CD14-positive monocyte (primary cell): Measurements from ENCODE around the gene PPARG. TPM values are rescaled to one million over a fixed set of nuclear protein-coding genes. Genes with fewer than 3 reads are reported as not detected.

Experiments used
- DNase-seq, 3 donors: peaks; one replicate each; pipeline ENCODE4 v3.0.0-alpha.2; 2011 to 2022
- H2AFZ ChIP-seq: 2 replicates; pipeline ENCODE4 v1.6.0; 2012; ENCODE audit warnings: mild to moderate bottlenecking, low read depth, low read length, inconsistent platforms; ENCODE audit not compliant: insufficient read depth, poor library complexity, severe bottlenecking
- H3K27ac ChIP-seq, 2 donors: 1 replicate in 1 of 2; 2 replicates in 1 of 2; pipeline ENCODE4 v1.5.1; 2012 to 2013; ENCODE audit warnings: low read length in 2 of 2, control low read depth in 1 of 2, inconsistent platforms in 1 of 2, low read depth in 1 of 2, mild to moderate bottlenecking in 1 of 2
- H3K27me3 ChIP-seq, 2 donors: one replicate each; pipeline versions ENCODE4 v1.6.0 to v1.6.1; 2011 to 2013; ENCODE audit warnings: low read length in 2 of 2; ENCODE audit not compliant: control insufficient read depth in 2 of 2, insufficient read depth in 2 of 2
- H3K36me3 ChIP-seq, 2 donors: replicated peaks in 1 of 2; 1 replicate in 1 of 2; 2 replicates in 1 of 2; pipeline versions ENCODE4 v1.5.1 to v1.6.1; 2012 to 2013; ENCODE audit warnings: low read length in 2 of 2, control low read depth in 1 of 2, inconsistent platforms in 1 of 2, mild to moderate bottlenecking in 1 of 2; ENCODE audit not compliant: insufficient read depth in 2 of 2, control insufficient read depth in 1 of 2
- H3K4me1 ChIP-seq, 2 donors: 1 replicate in 1 of 2; 2 replicates in 1 of 2; pipeline versions ENCODE4 v1.5.1 to v1.6.1; 2012 to 2013; ENCODE audit warnings: low read length in 2 of 2, control low read depth in 1 of 2, inconsistent platforms in 1 of 2, mild to moderate bottlenecking in 1 of 2, moderate library complexity in 1 of 2; ENCODE audit not compliant: insufficient read depth in 2 of 2, control insufficient read depth in 1 of 2
- H3K4me2 ChIP-seq: replicated peaks from 2 replicates; pipeline ENCODE3; 2012; ENCODE audit warnings: low read length, moderate library complexity, mild to moderate bottlenecking; ENCODE audit not compliant: poor library complexity, severe bottlenecking; ENCODE audit errors: extremely low read depth
- H3K4me3 ChIP-seq, 3 experiments: fragments of 200-600 bp in 1 of 3; sonication (generic) in 1 of 3; replicated peaks in 1 of 3; 1 replicate in 2 of 3; 2 replicates in 1 of 3; pipeline ENCODE4 v1.5.1; 2011 to 2013; ENCODE audit warnings: low read length in 3 of 3, mild to moderate bottlenecking in 3 of 3, control low read depth in 2 of 3, low read depth in 2 of 3, inconsistent platforms in 1 of 3, moderate library complexity in 1 of 3
- H3K79me2 ChIP-seq: 2 replicates; pipeline ENCODE4 v1.6.0; 2012; ENCODE audit warnings: mild to moderate bottlenecking, control low read depth, inconsistent platforms, low read length, moderate library complexity; ENCODE audit not compliant: insufficient read depth
- H3K9ac ChIP-seq: 2 replicates; pipeline ENCODE4 v1.6.0; 2017; ENCODE audit warnings: low read length, mild to moderate bottlenecking; ENCODE audit not compliant: insufficient read depth, poor library complexity, severe bottlenecking
- H3K9me3 ChIP-seq, 2 donors: replicated peaks in 1 of 2; 1 replicate in 1 of 2; 2 replicates in 1 of 2; pipeline versions ENCODE4 v1.5.1 to v1.6.1; 2012 to 2013; ENCODE audit warnings: low read length in 2 of 2, control low read depth in 1 of 2; ENCODE audit not compliant: control insufficient read depth in 1 of 2, insufficient read depth in 1 of 2
- H4K20me1 ChIP-seq: 2 replicates; pipeline ENCODE4 v1.6.0; 2012; ENCODE audit warnings: mild to moderate bottlenecking, low read length, control low read depth, moderate library complexity; ENCODE audit not compliant: insufficient read depth
- H3K27ac Mint-ChIP-seq, 7 donors: one replicate each; pipeline ENCODE4 v1.8.0; 2020; ENCODE audit warnings: mild to moderate bottlenecking in 7 of 7, mixed read lengths in 7 of 7, moderate library complexity in 6 of 7, inconsistent platforms in 2 of 7
- H3K27me3 Mint-ChIP-seq, 3 donors: one replicate each; pipeline ENCODE4 v1.8.0; 2021 to 2022; ENCODE audit warnings: low read depth in 3 of 3, mild to moderate bottlenecking in 3 of 3, mixed read lengths in 3 of 3, moderate library complexity in 3 of 3, inconsistent platforms in 1 of 3
- H3K36me3 Mint-ChIP-seq, 2 donors: one replicate each; pipeline ENCODE4 v1.8.0; 2020; ENCODE audit warnings: mixed read lengths in 2 of 2, inconsistent platforms in 1 of 2, mild to moderate bottlenecking in 1 of 2
- H3K4me1 Mint-ChIP-seq: one replicate; pipeline ENCODE4 v1.8.0; 2020; ENCODE audit warnings: mild to moderate bottlenecking, mixed read lengths
- H3K4me3 Mint-ChIP-seq, 2 donors: one replicate each; pipeline ENCODE4 v1.8.0; 2020; ENCODE audit warnings: mild to moderate bottlenecking in 2 of 2, mixed read lengths in 2 of 2, moderate library complexity in 1 of 2
- H3K9me3 Mint-ChIP-seq, 7 donors: one replicate each; pipeline ENCODE4 v1.8.0; 2020 to 2022; ENCODE audit warnings: mixed read lengths in 7 of 7, mild to moderate bottlenecking in 6 of 7, moderate library complexity in 6 of 7, inconsistent platforms in 2 of 7
- CTCF ChIP-seq: fragments of 200-600 bp; IDR thresholded peaks from one replicate; pipeline ENCODE4 v1.8.0; 2022; ENCODE audit warnings: antibody characterized with exemption, mild to moderate bottlenecking
- WGBS: methylation state at CpG from one replicate; pipeline ENCODE4 v1.1.5; 2013; ENCODE audit warnings: missing lambda C conversion rate; ENCODE audit not compliant: insufficient coverage; 5-methylcytosine and 5-hydroxymethylcytosine counted together
- intact Hi-C, 2 donors: fragments of 100-400 bp; cut with micrococcal nuclease; formaldehyde crosslinking; loops; one replicate each; pipeline versions ENCODE4 v1.15.0 to v1.15.1; 2023
- polyA plus RNA-seq, 3 donors: library from polyadenylated mRNA; depleted of rRNA in 1 of 3; unstranded in 2 of 3; stranded (reverse) in 1 of 3; fragments of 300-500 nt in 2 of 3; fragments of >200 nt in 1 of 3; fragmentation: Illumina TruSeq in 2 of 3; gene quantifications; 1 replicate in 2 of 3; 2 replicates in 1 of 3; pipeline ENCODE4 v1.2.3, GENCODE V29; 2012 to 2021

Gene PPARG
- polyA plus RNA-seq, 3 donors = 0.56 to 2.0 (median 0.97) TPM

- peaks cover 3 to 13% (median 7%) of the 10 kb centered on the region in 7 donors for H3K9me3 Mint-ChIP-seq
- peaks cover 28% of the 10 kb centered on the region for H3K4me1 Mint-ChIP-seq
- H3K36me3 ChIP-seq = no peaks in the 10 kb centered on the region
- no peaks in the 10 kb centered on the region for H4K20me1 ChIP-seq
- H3K27me3 ChIP-seq = no peaks in the 10 kb centered on the region
- H3K27ac Mint-ChIP-seq = peak overlapping the region in 2 of 7 donors; percentile 11 to 70
- H3K27ac ChIP-seq = no peak overlapping the region
- no peak overlapping the region for H2AFZ ChIP-seq
- H3K79me2 ChIP-seq = no peaks in the 10 kb centered on the region
- no peak overlapping the region for H3K4me3 ChIP-seq
- H3K4me3 Mint-ChIP-seq = no peak overlapping the region
- no peak overlapping the region for H3K9ac ChIP-seq
- intact Hi-C loops = no loop called here
- 96% methylated on average over 3 of the region's 5 CpGs for WGBS
- H3K4me2 ChIP-seq = no peak overlapping the region
- peaks cover 0 to 4% of the 10 kb centered on the region in 2 donors for H3K9me3 ChIP-seq
- H3K4me1 ChIP-seq = peaks cover 12 to 20% of the 10 kb centered on the region in 2 donors
- TF ChIP-seq CTCF = no peak
- DNase-seq = no peak
- H3K36me3 Mint-ChIP-seq = no peaks in the 10 kb centered on the region
- peaks cover 0 to 1% (median 1%) of the 10 kb centered on the region in 3 donors for H3K27me3 Mint-ChIP-seq
These were observed 36.0 kb upstream of the PPARG start for GRCh38 chr3:12252889-12253288.

- peaks cover 12 to 20% of the 10 kb centered on the region in 2 donors for H3K4me1 ChIP-seq
- peak overlapping the region; percentile 48 for H3K4me2 ChIP-seq
- Mint-ChIP-seq H3K4me1 (peaks cover 28% of the 10 kb centered on the region), H3K4me3 (peak overlapping the region; percentile 17), H3K27ac (peak overlapping the region; percentile 25 to 90 (median 65)), H3K36me3 (no peaks in the 10 kb centered on the region), H3K27me3 (peaks cover 0 to 1% (median 0%) of the 10 kb centered on the region in 3 donors), H3K9me3 (peaks cover 3 to 13% (median 7%) of the 10 kb centered on the region in 7 donors)
- peak overlapping the region in 1 of 2 donors; percentile 39 for H3K27ac ChIP-seq
- H3K36me3 ChIP-seq = no peaks in the 10 kb centered on the region
- peak in 2 of 3 donors; percentile 39 to 51 for DNase-seq
- H3K9me3 ChIP-seq = peaks cover 0 to 4% of the 10 kb centered on the region in 2 donors
- H3K79me2 ChIP-seq = no peaks in the 10 kb centered on the region
- no peak overlapping the region for H3K9ac ChIP-seq
- no peaks in the 10 kb centered on the region for H4K20me1 ChIP-seq
- H2AFZ ChIP-seq = peak overlapping the region; percentile 29
- TF ChIP-seq CTCF = no peak
- intact Hi-C loops = no loop called here
- 48% methylated on average over 5 of the region's 10 CpGs for WGBS
- H3K27me3 ChIP-seq = no peaks in the 10 kb centered on the region
- H3K4me3 ChIP-seq = peak overlapping the region in 1 of 3 experiments; percentile 11
These were observed 35.1 kb upstream of the PPARG start for GRCh38 chr3:12253516-12254343.
